CD1c-positive myeloid dendritic cell (primary cell): Measurements from ENCODE around the gene EXOC4.

Experiments
- DNase-seq: peaks from one replicate; pipeline ENCODE4 v3.0.0-alpha.2; 2016; ENCODE audit errors: extremely low spot score

EXOC4 gene

GRCh38 chr7:133536450-133536849, 283.6 kb downstream of the EXOC4 start:
- DNase-seq: no peak

DNA sequence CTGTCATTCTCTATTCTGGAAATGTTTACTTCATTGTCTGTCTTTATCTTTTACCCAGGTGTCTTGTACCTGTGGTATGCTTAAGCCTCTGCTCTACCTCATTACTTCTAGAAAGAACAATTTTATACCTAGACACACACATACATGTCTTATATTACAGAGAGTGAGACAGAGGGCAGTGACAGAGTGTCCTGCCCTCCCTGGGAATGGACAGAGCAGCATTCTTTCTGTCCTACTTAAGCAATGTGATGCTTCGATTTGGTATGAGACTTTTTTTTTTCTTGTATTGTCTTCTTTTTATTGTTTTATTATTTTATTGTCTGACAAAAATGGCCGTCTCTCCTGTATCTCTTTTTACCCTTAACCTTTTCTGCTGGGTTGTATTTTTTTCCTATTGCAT, 286.1 kb downstream of the EXOC4 start:
- no peak for DNase-seq

- DNase-seq: no peak
Observed at GRCh38 chr7:133540096-133540860, 287.4 kb downstream of the EXOC4 start.

DNA sequence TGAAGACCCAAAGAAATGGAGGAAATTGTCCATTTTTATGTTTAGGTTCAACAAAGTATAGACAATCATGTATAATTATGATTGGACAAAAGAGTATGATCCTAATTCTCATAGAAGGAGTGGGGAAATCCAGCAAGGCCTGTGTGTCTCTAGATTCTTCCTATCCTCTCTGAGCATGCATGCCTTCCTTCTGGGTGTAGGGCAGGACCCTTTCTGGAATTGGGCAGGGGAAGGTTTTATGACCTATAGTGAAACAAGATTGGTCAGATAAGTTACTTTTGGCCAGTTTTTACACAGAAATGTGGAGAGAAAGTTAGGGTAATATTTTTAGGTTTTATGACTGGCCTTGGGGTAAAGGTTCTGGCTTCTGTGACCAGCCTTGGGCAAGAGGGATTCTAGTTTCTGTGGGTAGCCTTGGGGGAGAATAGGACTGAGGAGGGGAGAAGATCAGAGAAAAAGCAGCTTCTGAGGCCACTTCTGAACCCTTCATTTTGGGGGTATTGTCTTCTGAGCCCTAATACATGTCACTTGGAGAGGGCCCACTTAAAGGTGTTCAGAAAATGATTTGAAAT, 289.4 kb downstream of the EXOC4 start:
- no peak for DNase-seq

- DNase-seq: no peak
Observed at GRCh38 chr7:133543657-133544056, 290.8 kb downstream of the EXOC4 start.

GRCh38 chr7:133545618-133546017, 292.7 kb downstream of the EXOC4 start:
- no peak for DNase-seq

DNA sequence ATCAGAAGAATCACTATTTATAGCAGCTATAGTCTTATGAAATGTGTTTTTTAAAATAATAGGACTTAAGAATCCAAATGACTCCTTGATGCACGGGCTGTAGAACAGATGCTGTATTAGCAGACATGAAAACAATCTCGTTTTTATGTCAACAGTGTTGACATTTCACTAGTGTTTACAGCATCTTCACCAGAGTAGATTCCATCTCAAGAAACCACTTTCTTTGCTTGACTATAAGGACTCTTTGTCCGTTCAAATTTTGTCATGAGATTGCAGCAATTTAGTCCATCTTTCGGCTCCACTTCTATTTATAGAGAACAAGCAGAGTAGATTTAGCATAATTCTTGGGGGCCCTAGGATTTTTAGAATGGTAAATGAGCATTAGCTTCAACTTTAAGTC, 295.1 kb downstream of the EXOC4 start:
- no peak for DNase-seq

- no peak for DNase-seq
Observed at GRCh38 chr7:133549633-133550032, 296.8 kb downstream of the EXOC4 start.

DNA sequence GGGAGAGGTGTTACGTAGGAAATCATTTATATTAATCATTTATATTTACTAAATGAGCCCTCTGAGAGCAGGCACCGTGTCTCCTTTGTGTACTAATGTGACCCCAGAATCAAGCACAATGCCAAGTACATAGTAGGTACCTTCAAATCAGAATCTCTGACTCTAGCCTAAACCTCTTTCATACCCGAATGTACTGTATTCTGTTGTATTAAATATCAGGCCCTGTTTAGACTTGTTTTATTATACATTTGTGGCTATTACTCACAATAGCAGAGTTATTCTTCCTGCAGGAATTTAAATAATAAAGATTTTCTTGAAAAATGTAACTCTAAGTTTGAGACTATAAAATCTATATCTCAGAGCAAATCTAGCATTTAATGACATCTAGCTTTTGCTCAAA, 297.3 kb downstream of the EXOC4 start:
- no peak for DNase-seq

- DNase-seq: no peak
Observed at GRCh38 chr7:133550811-133551210, 297.9 kb downstream of the EXOC4 start.

GRCh38 chr7:133551466-133551865, 298.6 kb downstream of the EXOC4 start:
- DNase-seq: no peak

GRCh38 chr7:133552079-133552478, 299.2 kb downstream of the EXOC4 start:
- no peak for DNase-seq

DNA sequence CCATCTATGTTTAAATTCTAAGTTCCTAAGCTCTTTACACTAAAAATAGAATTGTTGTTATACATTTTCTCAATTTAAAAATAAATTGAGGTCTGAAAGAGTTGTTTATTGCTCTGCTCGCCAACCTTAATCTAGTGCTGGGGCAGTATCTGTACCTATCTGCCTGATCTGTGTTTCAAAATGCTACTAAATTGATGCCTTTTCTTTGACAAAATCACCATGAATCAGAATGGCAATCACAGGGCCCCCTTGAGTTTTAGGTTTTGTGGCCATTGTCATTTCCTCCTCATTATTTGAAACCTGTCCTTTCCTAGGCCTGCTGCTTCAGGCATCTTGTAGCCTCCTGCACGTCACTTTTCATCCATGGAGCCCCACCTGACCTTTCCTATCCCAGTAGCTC, 301.5 kb downstream of the EXOC4 start:
- no peak for DNase-seq

GRCh38 chr7:133556048-133556447, 303.2 kb downstream of the EXOC4 start:
- DNase-seq: no peak

DNA sequence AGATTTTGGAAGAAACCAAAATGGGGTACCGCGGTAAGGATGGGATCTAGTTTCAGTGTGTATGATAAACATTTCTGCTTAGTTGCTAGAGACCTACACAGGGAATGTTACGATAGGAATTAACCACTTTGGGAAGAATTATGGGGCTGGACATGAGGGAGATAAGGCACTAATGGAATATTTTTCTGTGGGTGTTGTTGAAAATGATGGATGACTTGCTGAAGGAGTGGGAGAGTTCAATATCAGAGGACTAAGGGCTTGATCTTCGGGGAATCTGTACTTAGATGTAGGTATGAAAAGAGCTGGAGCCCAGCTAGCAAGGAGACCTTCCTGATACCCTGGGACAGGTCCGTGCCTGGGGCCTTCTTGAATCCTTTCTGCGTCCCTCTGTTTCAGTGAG, 303.7 kb downstream of the EXOC4 start:
- no peak for DNase-seq

DNA sequence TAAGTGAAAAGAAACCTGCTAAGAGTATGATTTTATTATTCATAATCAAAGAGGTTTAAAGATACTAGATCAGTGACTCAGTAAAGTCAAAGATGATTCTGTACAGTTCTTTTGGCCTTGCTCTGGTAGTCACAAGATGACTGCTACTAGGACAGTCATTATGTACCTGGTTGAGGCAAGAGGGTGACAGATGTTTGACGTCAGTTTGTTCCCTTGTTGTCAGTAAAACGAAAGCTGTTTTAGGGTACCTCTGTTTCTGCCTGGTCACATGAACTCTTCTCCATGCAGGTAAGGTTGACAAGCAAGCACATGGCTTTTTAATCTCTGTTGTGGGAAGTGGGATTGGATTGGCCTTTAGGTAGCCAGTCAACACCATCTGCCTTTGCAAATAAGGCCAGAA, 308.0 kb downstream of the EXOC4 start:
- no peak for DNase-seq

DNA sequence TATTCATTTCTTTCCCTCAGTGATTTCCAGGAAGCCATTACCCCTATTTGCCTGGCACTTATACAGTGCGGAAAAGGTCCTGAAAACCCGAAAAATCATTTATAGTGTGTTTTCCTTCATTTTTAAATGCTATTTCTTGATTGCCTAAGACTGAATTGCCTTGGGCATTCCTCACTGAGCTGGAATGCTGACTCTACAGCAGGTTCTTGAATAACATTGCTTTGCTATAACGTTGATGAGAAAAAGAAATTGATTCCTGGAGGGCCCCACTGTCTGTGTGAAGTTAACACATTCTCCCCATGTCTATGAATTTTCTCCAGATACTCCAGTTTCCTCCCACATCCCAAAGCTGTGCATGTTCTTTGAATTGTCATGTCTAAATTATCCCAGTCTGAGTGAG, 308.5 kb downstream of the EXOC4 start:
- no peak for DNase-seq

- DNase-seq: no peak
Observed at GRCh38 chr7:133562621-133563020, 309.7 kb downstream of the EXOC4 start.

DNA sequence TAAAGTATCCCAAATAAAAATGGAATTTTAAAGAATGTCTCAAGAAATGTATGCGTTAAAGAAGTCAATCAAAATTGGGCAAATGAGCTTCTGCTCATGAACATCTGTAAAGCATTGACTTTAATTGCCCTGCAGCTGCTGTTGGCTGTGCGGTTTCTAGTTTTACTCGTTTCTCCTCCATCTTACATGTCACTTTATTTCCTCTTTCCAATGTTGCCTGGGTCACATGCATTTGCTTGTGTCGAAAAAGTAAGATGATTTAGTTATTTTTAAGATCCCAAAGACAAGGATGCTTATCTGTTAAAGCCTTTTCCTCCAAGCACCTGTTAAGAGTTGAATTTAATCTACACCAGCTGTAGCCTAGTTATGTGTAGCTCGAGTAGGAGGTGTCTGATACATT, 310.4 kb downstream of the EXOC4 start:
- DNase-seq: no peak

DNA sequence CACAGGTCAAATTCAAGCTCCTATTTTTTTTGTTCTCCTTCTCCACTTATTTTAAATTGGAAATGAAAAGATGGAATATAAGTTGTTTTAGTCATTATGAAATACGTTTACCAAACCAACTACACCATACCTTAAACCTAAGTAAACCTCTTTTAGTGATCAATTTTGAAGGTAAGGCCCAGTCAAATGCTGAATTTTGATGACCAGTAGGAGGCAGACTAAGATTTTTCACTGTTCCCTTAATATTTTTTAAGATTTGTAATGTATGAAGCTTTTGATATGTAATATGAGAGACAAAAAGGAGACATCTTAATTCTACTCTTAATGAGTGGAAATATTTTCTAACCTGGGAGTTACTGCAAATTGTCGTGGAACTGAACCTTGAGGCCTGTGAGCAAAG, 311.6 kb downstream of the EXOC4 start:
- DNase-seq: no peak

DNA sequence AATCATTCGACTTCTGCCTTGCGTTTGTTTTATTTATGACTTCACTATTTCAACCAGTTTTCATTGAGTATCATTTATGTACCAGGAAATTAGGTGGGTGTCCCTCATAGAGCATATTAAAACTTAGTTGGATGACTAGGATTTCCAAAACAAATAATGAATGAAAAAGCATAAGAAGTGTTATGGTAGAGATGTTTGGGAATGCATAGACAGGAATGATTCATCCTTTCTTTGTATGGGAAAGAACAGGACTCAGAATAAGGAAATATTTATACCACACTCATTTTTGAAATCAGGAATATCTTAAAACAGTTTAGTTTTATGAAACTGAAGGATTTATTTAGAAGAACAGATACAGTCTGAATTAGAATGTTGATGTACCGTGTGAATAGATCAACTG, 315.7 kb downstream of the EXOC4 start:
- no peak for DNase-seq

- DNase-seq: no peak
Observed at GRCh38 chr7:133570321-133570720, 317.4 kb downstream of the EXOC4 start.

DNA sequence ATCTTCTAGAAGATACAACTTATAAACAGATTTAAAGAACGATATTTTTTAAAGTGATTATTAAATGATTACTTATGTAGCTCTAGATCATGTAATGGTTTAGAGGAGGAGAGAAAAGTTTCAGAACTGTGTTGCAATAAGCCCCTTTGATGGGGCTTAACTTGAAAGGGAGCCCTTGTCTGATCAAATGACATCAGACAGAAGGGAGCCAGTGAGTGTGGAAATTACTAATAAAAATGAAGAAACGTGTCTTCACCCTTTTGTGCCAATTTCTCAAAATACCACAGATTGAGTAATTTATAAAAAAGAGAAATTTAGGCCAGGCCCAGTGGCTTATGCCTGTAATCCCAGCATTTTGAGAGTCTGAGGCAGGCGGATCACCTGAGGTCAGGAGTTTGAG, 318.2 kb downstream of the EXOC4 start:
- DNase-seq: no peak

DNA sequence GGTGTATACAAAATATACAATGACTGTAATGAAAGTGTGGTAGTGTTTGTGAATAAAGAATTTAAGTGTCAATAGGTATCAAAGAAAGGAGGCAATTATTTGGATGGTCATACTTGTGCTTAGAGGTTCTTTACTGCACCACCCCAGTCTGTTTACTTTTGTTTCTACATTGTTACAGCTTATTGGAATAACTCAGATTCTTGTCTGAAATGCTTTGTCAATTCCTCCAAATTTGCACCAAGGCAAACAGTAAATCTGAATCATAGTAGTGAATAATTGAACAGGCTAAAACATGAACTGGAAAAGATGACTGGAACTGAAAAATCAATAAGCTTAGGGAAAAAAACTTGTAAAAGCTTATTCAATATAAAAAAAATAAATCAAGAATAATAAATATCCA, 319.2 kb downstream of the EXOC4 start:
- no peak for DNase-seq
